Measurements from ENCODE around the gene HECW1. TPM values are rescaled to one million over a fixed set of nuclear protein-coding genes. Genes with fewer than 3 reads are reported as not detected.

HECW1 gene
- total RNA-seq, 1 donor from 2014 or later: not detected

- intact Hi-C loops (cut with micrococcal nuclease): no loop called here
Observed at GRCh38 chr7:43491984-43492383, 379.5 kb downstream of the HECW1 start.

DNA sequence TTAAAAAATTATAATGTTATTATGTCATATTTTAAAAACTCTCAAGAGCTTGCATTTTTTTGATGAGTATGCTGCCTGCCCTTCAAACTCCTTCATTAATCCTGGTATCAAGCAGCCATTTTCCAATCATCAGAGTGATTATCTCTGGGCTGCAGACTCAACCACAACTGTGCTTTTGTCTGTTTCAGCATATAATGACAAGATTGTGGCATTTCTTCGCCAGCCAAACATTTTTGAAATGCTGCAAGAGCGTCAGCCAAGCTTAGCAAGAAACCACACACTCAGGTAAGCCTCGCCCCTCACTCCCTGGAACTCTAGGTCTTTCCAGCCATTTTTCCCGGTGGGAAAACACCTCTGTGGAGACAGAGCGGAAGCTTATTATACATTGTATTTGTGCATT lies 380.4 kb downstream of the HECW1 start:
- intact Hi-C loops (cut with micrococcal nuclease): no loop called here

DNA sequence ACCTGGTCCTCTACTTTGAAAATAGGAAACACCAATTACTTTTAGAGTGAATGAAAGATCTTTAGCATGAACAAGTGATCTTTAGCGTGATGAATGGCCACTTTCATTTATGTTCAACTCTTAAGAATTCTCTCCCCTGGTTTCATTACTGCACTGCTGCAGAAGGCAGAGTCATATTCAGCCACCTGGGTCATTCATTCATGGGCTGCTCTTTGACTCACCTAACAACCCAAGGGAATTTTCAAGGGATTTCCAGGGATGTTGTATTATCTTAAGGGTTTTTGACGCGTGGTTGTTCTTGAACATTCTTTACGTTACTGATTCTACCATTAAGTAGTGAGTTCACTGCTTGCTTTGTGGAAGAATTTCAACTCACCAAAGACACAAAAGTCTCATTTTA lies 383.1 kb downstream of the HECW1 start:
- intact Hi-C loops (cut with micrococcal nuclease): no loop called here

DNA sequence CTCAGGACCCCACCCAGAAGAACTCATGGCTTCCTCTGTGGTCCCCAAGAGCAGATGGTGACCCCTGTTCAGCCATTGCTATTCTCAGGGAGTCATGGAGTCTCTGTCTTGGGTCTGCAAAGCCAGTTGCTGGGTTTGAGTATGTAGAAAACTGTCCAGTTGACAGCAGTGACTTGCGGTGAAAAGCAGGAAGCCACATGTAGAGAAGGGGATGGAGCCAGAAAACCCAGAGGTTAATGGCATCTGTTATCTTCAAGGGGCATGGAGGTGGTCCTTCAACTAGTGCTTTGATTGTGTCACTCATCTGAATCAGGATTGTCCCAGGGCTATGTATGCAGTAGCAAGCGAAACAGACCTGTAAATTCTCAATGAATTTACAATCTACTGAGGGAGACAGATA lies 384.1 kb downstream of the HECW1 start:
- intact Hi-C loops (cut with micrococcal nuclease): no loop called here

GRCh38 chr7:43501870-43502269 lies 389.4 kb downstream of the HECW1 start:
- intact Hi-C loops (cut with micrococcal nuclease): no loop called here

- intact Hi-C loops (cut with micrococcal nuclease): no loop called here
Observed at GRCh38 chr7:43502941-43503340, 390.5 kb downstream of the HECW1 start.

- intact Hi-C loops (cut with micrococcal nuclease): no loop called here
Observed at GRCh38 chr7:43505412-43505811, 393.0 kb downstream of the HECW1 start.

DNA sequence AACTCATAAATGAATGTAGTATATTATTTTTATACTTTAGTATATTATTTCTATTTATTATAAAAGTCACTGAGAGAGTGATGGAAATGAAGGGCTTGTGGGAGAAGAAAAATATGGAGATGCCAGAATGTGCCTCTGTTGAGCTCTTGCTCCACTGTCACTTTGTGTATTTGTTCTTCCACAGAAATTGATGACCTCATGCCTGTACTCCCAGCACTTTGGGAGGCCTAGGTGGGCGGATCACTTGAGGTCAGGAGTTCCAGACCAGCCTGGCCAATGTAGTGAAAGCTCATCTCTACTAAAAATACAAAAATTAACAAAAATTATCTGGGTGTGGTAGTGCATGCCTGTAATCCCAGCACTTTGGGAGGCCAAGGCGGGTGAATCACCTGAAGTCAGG lies 394.0 kb downstream of the HECW1 start:
- intact Hi-C loops (cut with micrococcal nuclease): no loop called here

DNA sequence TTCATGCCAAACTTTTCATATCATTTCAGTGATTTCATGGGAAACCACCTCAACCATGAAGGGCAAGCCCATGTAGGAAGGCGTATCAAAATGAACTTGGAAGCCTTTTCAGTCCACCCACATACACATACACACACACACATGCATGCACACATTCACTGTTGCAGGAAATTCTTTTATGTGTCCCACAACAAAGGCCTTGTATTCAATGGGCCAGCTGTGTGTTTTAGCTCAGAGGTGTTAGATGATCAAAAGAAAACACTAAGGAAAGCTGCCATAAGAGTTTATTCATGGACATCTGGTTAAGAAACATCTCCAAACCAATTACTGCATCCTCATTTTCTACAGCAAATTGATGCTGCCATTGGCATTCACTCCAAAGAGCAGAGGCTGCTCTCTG lies 396.0 kb downstream of the HECW1 start:
- intact Hi-C loops (cut with micrococcal nuclease): no loop called here

GRCh38 chr7:43509906-43510305 lies 397.5 kb downstream of the HECW1 start:
- intact Hi-C loops (cut with micrococcal nuclease): no loop called here

- intact Hi-C loops (cut with micrococcal nuclease): no loop called here
Observed at GRCh38 chr7:43511029-43511428, 398.6 kb downstream of the HECW1 start.

- intact Hi-C loops (cut with micrococcal nuclease): no loop called here
Observed at GRCh38 chr7:43511769-43512515, 399.5 kb downstream of the HECW1 start.

DNA sequence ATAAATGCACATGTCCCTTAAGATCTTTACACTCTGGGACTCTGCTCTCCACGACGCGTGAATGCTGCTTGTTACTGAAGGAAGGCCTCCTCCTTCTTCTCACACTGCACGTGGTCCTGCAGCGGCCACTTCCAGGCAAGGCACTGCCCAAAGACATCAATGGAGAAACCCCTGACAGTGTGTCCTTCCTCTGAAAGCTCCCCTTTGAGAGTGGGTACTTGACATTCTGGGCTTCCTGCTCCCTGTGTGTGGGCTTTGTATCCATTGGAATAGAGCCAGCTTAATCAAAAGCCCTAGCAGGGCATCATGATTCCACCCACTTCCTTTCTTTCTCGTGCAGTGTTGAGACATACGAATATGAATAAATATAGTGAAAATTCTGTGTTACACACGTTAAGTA lies 400.8 kb downstream of the HECW1 start:
- intact Hi-C loops (cut with micrococcal nuclease): no loop called here

DNA sequence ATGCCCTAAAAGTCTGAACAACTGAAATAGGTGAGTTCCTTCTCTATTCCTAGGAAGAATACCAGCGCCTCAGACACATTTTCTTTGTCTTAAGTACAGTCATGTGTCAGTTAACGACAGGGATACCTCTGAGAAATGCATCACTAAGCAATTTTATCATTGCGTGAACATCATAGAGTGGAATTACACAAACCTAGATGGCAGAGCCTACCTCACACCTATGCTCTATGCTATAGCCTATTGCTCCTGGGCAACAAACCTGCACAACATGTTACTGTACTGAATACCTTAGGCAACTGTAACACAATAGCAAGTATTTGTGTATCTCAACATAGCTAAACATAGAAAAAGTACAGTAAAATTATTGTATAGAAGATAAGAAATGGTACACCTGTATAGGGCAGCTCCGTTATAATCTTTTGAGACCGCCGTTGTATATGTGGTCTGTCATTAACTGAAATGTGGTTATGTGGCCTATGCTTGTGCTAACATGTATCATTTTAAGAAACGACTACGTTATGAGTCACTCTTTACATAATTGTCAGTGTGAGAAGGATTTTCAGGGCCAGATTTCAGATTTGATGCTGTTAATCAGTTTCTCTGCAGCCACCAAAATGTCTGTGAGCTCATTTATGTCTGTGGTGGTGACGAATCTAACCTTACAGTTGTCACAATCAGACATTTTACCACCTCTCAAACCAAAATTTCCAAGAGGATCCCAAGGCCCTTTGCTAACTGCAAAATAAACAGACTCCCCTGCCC lies 404.3 kb downstream of the HECW1 start:
- intact Hi-C loops (cut with micrococcal nuclease): no loop called here

GRCh38 chr7:43517464-43517863 lies 405.0 kb downstream of the HECW1 start:
- intact Hi-C loops (cut with micrococcal nuclease): no loop called here

- intact Hi-C loops (cut with micrococcal nuclease): no loop called here
Observed at GRCh38 chr7:43520201-43520600, 407.8 kb downstream of the HECW1 start.

GRCh38 chr7:43522406-43523156 lies 410.1 kb downstream of the HECW1 start:
- intact Hi-C loops (cut with micrococcal nuclease): no loop called here

- intact Hi-C loops (cut with micrococcal nuclease): no loop called here
Observed at GRCh38 chr7:43528576-43529354, 416.3 kb downstream of the HECW1 start.

GRCh38 chr7:43530553-43531410 lies 418.3 kb downstream of the HECW1 start:
- intact Hi-C loops (cut with micrococcal nuclease): no loop called here

DNA sequence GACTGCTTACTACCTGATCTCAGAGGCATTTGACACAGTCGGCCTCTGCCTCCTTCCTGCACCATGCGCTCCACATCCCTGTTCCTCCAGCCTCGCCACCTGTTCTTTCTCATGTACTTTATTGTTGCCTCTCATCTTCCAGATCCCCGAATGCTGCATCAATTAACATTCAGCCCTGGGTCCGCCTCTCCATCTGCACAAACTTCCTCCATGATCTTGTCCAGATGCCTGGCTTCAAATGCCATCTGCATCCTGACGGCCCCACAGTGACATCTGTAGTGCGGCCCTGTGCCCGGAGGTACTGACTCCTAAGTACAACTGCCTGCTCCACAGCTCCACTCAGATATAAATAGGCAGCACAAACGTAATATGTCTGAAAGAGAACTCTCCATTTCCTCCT lies 419.3 kb downstream of the HECW1 start:
- intact Hi-C loops (cut with micrococcal nuclease): no loop called here

All from T-helper 2 cell treated with Interferon-gamma antibody and Interleukin-4, amounts not matched to agents 100 ng/mL and 5 ng/mL, for 36 hours (primary cell).